HepG2 (cell line): ENCODE measurements around the gene CST4. TPM values are rescaled to one million over a fixed set of nuclear protein-coding genes. Genes with fewer than 3 reads are reported as not detected.

Experiments
- ATAC-seq: fragments of 200-7000 bp; cut with Tn5 transposase; 3 replicates; pipeline ENCODE4 v1.9.1; 2020; ENCODE audit warnings: mild to moderate bottlenecking, moderate library complexity
- BruUV-seq: library from RNA; stranded (reverse); fragments of 400-500 nt; replicated peaks from 2 replicates; lab custom pipeline; 2021; lab: Mats Ljungman, UMichigan
- CTCF ChIA-PET: fragments of 300-600 bp; formaldehyde crosslinking; extraction: SDS; loops from one replicate; lab custom pipeline; 2021; ENCODE audit warnings: low total read pairs, inconsistent platforms, low intra/inter-chr PET ratio; lab: Yijun Ruan, JAX
- POLR2A ChIA-PET: fragments of 350-600 bp; sonication (Branson Sonifier 250); formaldehyde crosslinking; loops from one replicate; lab custom pipeline; 2020; ENCODE audit warnings: antibody characterized with exemption, inconsistent platforms; lab: Yijun Ruan, JAX
- DNase-seq: peaks from one replicate; pipeline ENCODE4 v3.0.0-alpha.2; 2015; ENCODE audit warnings: low spot score
- FAIRE-seq: peaks from 3 replicates; lab custom pipeline; 2011; peaks lifted over from hg19 to GRCh38; lab: Jason Lieb, UNC
- H2AFZ ChIP-seq: one replicate; pipeline ENCODE4 v1.6.1; 2011; ENCODE audit warnings: low read length, inconsistent platforms
- H3K27ac ChIP-seq: fragments of 300-600 bp; 3 replicates; pipeline ENCODE4 v1.8.0; 2011; ENCODE audit warnings: mixed run types, mild to moderate bottlenecking, mixed read lengths, low read length, inconsistent platforms; ENCODE audit not compliant: insufficient read depth; ENCODE audit errors: extremely low read length
- H3K27me3 ChIP-seq, 2 experiments: fragments of 200-600 bp in 1 of 2; 2 replicates in 1 of 2; 3 replicates in 1 of 2; pipeline versions ENCODE4 v1.6.0 to v1.8.0; 2011; ENCODE audit warnings: low read length in 2 of 2, mild to moderate bottlenecking in 2 of 2, moderate library complexity in 2 of 2, inconsistent platforms in 1 of 2; ENCODE audit not compliant: insufficient read depth in 2 of 2, control insufficient read depth in 1 of 2
- H3K36me3 ChIP-seq, 2 experiments: fragments of 200-600 bp in 1 of 2; replicated peaks in 1 of 2; 2 replicates in 1 of 2; 3 replicates in 1 of 2; pipeline versions ENCODE4 v1.5.1 to v1.8.0; 2011; ENCODE audit warnings: low read length in 2 of 2, inconsistent platforms in 1 of 2; ENCODE audit not compliant: insufficient read depth in 2 of 2, control insufficient read depth in 1 of 2
- H3K4me1 ChIP-seq: 2 replicates; pipeline ENCODE4 v1.5.1; 2012; ENCODE audit warnings: low read length, inconsistent platforms; ENCODE audit not compliant: insufficient read depth
- H3K4me2 ChIP-seq: 2 replicates; pipeline ENCODE4 v1.6.0; 2011; ENCODE audit warnings: low read depth, low read length, inconsistent platforms
- H3K4me3 ChIP-seq, 3 experiments: fragments of 200-600 bp in 1 of 3; sonication (generic), shearing (Covaris generic) in 1 of 3; replicated peaks in 1 of 3; 2 replicates each; pipeline ENCODE4 v1.5.1; 2011 to 2016; ENCODE audit warnings: low read length in 3 of 3, inconsistent platforms in 2 of 3, low read depth in 2 of 3, mild to moderate bottlenecking in 2 of 3, control low read depth in 1 of 3, mixed read lengths in 1 of 3; ENCODE audit not compliant: insufficient read depth in 1 of 3
- H3K79me2 ChIP-seq: one replicate; pipeline ENCODE4 v1.6.1; 2011; ENCODE audit warnings: low read length, inconsistent platforms; ENCODE audit not compliant: insufficient read depth
- H3K9ac ChIP-seq: 2 replicates; pipeline ENCODE4 v1.6.0; 2011; ENCODE audit warnings: mild to moderate bottlenecking, low read depth, low read length, inconsistent platforms; ENCODE audit not compliant: insufficient read depth
- H3K9me3 ChIP-seq: 2 replicates; pipeline ENCODE4 v1.5.1; 2012; ENCODE audit warnings: mild to moderate bottlenecking, low read length
- H4K20me1 ChIP-seq: 2 replicates; pipeline ENCODE4 v1.6.0; 2011; ENCODE audit warnings: inconsistent platforms, mild to moderate bottlenecking, low read length, moderate library complexity; ENCODE audit not compliant: insufficient read depth
- GABPA ChIP-seq, 2 experiments: IDR thresholded peaks; 2 replicates each; pipeline ENCODE4 v1.6.1; 2011 to 2016; ENCODE audit warnings: low read depth in 2 of 2, low read length in 1 of 2, missing biosample characterization in 1 of 2, missing genetic modification characterization in 1 of 2
- NFIC ChIP-seq: IDR thresholded peaks from 2 replicates; pipeline ENCODE4 v1.6.1; 2012; ENCODE audit warnings: mild to moderate bottlenecking, low read length, inconsistent platforms
- NFKB2 ChIP-seq: sonication (generic); formaldehyde crosslinking; IDR thresholded peaks from 2 replicates; pipeline ENCODE4 v1.4.0; 2020; ENCODE audit warnings: missing genetic modification reagents, borderline replicate concordance
- SAFB2 ChIP-seq: sonication (generic); formaldehyde crosslinking; IDR thresholded peaks from 2 replicates; pipeline ENCODE4 v1.5.1; 2020; ENCODE audit warnings: missing genetic modification reagents, low read depth, mild to moderate bottlenecking, borderline replicate concordance
- TARDBP ChIP-seq: sonication (generic); formaldehyde crosslinking; IDR thresholded peaks from 2 replicates; pipeline ENCODE4 v1.8.0; 2022; ENCODE audit warnings: mild to moderate bottlenecking, missing genetic modification reagents
- ZNF292 ChIP-seq: sonication (generic); formaldehyde crosslinking; IDR thresholded peaks from 2 replicates; pipeline ENCODE4 v1.8.1; 2022; ENCODE audit warnings: mild to moderate bottlenecking, low read depth, missing genetic modification reagents, borderline replicate concordance
- ZNF550 ChIP-seq: sonication (generic); formaldehyde crosslinking; IDR thresholded peaks from 2 replicates; pipeline ENCODE4 v1.4.0; 2020; ENCODE audit warnings: mild to moderate bottlenecking, missing genetic modification reagents, borderline replicate concordance
- WGBS: methylation state at CpG from one replicate; pipeline ENCODE4 v1.1.6; 2017; ENCODE audit warnings: low lambda C conversion rate; 5-methylcytosine and 5-hydroxymethylcytosine counted together
- in situ Hi-C: cut with HindIII; loops from 2 replicates; pipeline ENCODE4 v1.10.0; 2017; ENCODE audit warnings: low pct_unique_long_range_greater_than_20kb; ENCODE audit not compliant: extremely low pct_ligation_motif_present
- intact Hi-C: fragments of 100-400 bp; cut with micrococcal nuclease; formaldehyde crosslinking; loops from one replicate; pipeline ENCODE4 v1.10.0; 2022; ENCODE audit not compliant: unreplicated experiment
- polyA plus RNA-seq, 8 experiments: library from polyadenylated mRNA; depleted of rRNA in 3 of 8; stranded (reverse) in 7 of 8; unstranded in 1 of 8; fragments of >200 nt; fragmentation: Illumina TruSeq in 4 of 8; extraction: Trizol in 4 of 8; gene quantifications; 2 replicates each; pipeline versions ENCODE4 v1.2.1 to v1.2.3, GENCODE V29; 2011 to 2016; ENCODE audit warnings: low read depth in 4 of 8, missing spikeins in 1 of 8, mixed read lengths in 1 of 8; ENCODE audit not compliant: insufficient read depth in 1 of 8
- total RNA-seq, 5 experiments: library from RNA; depleted of rRNA; stranded (reverse); fragments of >200 nt; fragmentation: Illumina TruSeq; extraction: Trizol; gene quantifications; 2 replicates each; pipeline ENCODE4 v1.2.3, GENCODE V29; 2016; ENCODE audit warnings: low read depth in 1 of 5
- TF ChIP-seq, protein P1 (sequence below): sonication (generic); formaldehyde crosslinking; IDR thresholded peaks from 2 replicates; pipeline ENCODE4 v1.5.0; 2020; ENCODE audit warnings: mild to moderate bottlenecking, missing genetic modification reagents, borderline replicate concordance
- TF ChIP-seq, protein P2 (sequence below): sonication (generic); formaldehyde crosslinking; IDR thresholded peaks from 2 replicates; pipeline ENCODE4; 2020; ENCODE audit warnings: missing genetic modification reagents, mild to moderate bottlenecking, borderline replicate concordance
- TF ChIP-seq, protein P3 (sequence below): sonication (generic); formaldehyde crosslinking; IDR thresholded peaks from 2 replicates; pipeline ENCODE4 v1.4.0; 2020; ENCODE audit warnings: mild to moderate bottlenecking, missing genetic modification reagents

Gene CST4
- total and polyA plus RNA-seq, 2 of the 13 experiments (the other 11 are each of a cell fraction or from before 2014, with no cell fraction given), result not detected

DNA sequence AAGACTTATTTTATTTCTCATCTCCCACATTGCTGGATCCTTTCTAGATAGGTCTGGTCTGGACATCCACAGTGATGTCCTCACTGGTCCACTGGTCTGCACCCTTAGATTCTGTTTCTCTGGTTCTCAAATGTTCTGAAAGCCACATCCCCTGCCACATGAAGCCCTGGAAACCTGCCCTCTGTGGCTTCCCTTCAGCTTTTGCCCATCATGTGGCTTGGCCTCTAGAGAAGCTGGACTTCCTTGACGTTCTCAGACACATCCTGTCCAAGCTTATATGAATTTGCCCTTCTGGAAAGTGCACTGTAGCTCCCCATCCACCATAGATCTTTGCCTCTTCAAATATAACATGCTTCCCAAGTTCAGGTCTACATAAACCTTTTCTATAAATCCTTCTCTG lies 18.5 kb downstream of the CST4 start:
- POLR2A ChIA-PET, result no interaction called here
- CTCF ChIA-PET, result no interaction called here
- in situ Hi-C loops, result no loop called here
- TF ChIP-seq NFIC, result no peak
- TF ChIP-seq ZNF550, result no peak
- TF ChIP-seq, protein P1, sequence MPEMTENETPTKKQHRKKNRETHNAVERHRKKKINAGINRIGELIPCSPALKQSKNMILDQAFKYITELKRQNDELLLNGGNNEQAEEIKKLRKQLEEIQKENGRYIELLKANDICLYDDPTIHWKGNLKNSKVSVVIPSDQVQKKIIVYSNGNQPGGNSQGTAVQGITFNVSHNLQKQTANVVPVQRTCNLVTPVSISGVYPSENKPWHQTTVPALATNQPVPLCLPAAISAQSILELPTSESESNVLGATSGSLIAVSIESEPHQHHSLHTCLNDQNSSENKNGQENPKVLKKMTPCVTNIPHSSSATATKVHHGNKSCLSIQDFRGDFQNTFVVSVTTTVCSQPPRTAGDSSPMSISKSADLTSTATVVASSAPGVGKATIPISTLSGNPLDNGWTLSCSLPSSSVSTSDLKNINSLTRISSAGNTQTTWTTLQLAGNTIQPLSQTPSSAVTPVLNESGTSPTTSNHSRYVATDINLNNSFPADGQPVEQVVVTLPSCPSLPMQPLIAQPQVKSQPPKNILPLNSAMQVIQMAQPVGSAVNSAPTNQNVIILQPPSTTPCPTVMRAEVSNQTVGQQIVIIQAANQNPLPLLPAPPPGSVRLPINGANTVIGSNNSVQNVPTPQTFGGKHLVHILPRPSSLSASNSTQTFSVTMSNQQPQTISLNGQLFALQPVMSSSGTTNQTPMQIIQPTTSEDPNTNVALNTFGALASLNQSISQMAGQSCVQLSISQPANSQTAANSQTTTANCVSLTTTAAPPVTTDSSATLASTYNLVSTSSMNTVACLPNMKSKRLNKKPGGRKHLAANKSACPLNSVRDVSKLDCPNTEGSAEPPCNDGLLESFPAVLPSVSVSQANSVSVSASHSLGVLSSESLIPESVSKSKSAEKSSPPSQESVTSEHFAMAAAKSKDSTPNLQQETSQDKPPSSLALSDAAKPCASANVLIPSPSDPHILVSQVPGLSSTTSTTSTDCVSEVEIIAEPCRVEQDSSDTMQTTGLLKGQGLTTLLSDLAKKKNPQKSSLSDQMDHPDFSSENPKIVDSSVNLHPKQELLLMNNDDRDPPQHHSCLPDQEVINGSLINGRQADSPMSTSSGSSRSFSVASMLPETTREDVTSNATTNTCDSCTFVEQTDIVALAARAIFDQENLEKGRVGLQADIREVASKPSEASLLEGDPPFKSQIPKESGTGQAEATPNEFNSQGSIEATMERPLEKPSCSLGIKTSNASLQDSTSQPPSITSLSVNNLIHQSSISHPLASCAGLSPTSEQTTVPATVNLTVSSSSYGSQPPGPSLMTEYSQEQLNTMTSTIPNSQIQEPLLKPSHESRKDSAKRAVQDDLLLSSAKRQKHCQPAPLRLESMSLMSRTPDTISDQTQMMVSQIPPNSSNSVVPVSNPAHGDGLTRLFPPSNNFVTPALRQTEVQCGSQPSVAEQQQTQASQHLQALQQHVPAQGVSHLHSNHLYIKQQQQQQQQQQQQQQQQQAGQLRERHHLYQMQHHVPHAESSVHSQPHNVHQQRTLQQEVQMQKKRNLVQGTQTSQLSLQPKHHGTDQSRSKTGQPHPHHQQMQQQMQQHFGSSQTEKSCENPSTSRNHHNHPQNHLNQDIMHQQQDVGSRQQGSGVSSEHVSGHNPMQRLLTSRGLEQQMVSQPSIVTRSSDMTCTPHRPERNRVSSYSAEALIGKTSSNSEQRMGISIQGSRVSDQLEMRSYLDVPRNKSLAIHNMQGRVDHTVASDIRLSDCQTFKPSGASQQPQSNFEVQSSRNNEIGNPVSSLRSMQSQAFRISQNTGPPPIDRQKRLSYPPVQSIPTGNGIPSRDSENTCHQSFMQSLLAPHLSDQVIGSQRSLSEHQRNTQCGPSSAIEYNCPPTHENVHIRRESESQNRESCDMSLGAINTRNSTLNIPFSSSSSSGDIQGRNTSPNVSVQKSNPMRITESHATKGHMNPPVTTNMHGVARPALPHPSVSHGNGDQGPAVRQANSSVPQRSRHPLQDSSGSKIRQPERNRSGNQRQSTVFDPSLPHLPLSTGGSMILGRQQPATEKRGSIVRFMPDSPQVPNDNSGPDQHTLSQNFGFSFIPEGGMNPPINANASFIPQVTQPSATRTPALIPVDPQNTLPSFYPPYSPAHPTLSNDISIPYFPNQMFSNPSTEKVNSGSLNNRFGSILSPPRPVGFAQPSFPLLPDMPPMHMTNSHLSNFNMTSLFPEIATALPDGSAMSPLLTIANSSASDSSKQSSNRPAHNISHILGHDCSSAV, result no peak
- TF ChIP-seq, protein P2, sequence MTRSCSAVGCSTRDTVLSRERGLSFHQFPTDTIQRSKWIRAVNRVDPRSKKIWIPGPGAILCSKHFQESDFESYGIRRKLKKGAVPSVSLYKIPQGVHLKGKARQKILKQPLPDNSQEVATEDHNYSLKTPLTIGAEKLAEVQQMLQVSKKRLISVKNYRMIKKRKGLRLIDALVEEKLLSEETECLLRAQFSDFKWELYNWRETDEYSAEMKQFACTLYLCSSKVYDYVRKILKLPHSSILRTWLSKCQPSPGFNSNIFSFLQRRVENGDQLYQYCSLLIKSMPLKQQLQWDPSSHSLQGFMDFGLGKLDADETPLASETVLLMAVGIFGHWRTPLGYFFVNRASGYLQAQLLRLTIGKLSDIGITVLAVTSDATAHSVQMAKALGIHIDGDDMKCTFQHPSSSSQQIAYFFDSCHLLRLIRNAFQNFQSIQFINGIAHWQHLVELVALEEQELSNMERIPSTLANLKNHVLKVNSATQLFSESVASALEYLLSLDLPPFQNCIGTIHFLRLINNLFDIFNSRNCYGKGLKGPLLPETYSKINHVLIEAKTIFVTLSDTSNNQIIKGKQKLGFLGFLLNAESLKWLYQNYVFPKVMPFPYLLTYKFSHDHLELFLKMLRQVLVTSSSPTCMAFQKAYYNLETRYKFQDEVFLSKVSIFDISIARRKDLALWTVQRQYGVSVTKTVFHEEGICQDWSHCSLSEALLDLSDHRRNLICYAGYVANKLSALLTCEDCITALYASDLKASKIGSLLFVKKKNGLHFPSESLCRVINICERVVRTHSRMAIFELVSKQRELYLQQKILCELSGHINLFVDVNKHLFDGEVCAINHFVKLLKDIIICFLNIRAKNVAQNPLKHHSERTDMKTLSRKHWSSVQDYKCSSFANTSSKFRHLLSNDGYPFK (CRISPR knock-in tag), result no peak
- no peak for TF ChIP-seq ZNF292
- no peak for TF ChIP-seq GABPA (IDR thresholded peaks at IDR 0.05; ENCODE audit: low read depth, low read length)
- TF ChIP-seq GABPA (CRISPR knock-in tag; IDR thresholded peaks at IDR 0.05; ENCODE audit: low read depth), result no peak
- no peak for TF ChIP-seq NFKB2
- TF ChIP-seq, protein P3, sequence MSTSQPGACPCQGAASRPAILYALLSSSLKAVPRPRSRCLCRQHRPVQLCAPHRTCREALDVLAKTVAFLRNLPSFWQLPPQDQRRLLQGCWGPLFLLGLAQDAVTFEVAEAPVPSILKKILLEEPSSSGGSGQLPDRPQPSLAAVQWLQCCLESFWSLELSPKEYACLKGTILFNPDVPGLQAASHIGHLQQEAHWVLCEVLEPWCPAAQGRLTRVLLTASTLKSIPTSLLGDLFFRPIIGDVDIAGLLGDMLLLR, result no peak
- TF ChIP-seq SAFB2 (CRISPR knock-in tag), result no peak
- TF ChIP-seq TARDBP (CRISPR knock-in tag), result no peak

More for the DNA sequence above, 18.5 kb downstream of the CST4 start:
- WGBS, result 0% methylated on average over 1 of the region's 1 CpG
- Histone ChIP-seq H3K4me2 (no peak overlapping the region), H3K9ac (no peak overlapping the region), H3K79me2 (no peaks in the 10 kb centered on the region), H2AFZ (no peak overlapping the region), H3K27ac (no peak overlapping the region), H3K4me1 (peaks cover 7% of the 10 kb centered on the region; the same call in 1 of the 2 replicates), H3K36me3 (no peaks in the 10 kb centered on the region; a peak in 1 of 5 replicates), H3K9me3 (no peaks in the 10 kb centered on the region), H3K27me3 (no peaks in the 10 kb centered on the region), H3K4me3 (no peak overlapping the region), H4K20me1 (no peaks in the 10 kb centered on the region)
- no peak for DNase-seq
- no peak for FAIRE-seq
- BruUV-seq, result no TSS peak
- no peak for ATAC-seq
- intact Hi-C loops, result no loop called here
